GM18909 (cell line): ENCODE measurements around the gene ZNF264.
"Not testable (repeated sequence)": the region's sequence is repeated elsewhere in the genome, so short reads cannot be mapped to it uniquely, and the experiment has no call there.

Source experiments
- ATAC-seq: cut with Tn5 transposase; IDR thresholded peaks from one replicate; pipeline ENCODE4 v1.9.1; 2021; ENCODE audit warnings: mild to moderate bottlenecking; ENCODE audit not compliant: unreplicated experiment, poor library complexity

Gene ZNF264

GRCh38 chr19:57244513-57244912 lies 53.2 kb downstream of the ZNF264 start:
- no peak for ATAC-seq

DNA sequence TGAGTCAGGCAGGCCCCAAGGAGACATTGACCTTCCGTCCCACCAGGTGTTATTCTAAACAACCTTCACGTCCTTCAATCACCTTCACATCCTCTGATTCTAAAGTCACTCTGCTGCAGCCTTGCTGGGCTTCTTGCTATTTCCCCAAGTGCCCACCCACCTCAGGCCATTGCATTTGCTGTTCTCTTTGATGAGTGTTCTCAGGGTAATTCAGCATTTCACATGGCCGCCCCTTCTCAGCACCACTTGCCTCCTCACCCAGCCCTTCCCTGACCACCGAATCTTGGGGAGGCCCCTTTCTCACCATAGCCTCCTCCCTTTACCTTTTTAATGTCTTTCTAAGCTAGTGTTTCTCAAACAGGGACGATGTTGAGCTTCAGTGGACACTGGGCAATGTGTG lies 53.8 kb downstream of the ZNF264 start:
- no peak for ATAC-seq

DNA sequence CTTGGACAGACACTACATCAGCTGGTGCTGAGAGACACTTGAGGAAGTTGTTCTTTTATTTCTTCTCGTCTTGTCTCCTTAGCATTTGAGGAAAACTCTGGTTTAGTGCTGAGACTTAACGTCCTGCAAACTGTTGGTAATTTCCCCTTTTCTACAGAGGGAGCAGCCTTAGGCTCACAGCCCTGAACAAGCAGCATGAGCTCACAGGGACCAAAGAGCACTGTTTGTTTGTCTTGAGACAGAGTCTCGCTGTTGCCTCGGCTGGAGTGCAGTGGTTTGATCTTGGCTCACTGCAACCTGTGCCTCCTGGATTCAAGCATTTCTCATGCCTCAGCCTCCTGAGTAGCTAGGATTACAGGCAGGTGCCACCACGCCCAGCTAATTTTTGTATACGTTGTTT lies 54.7 kb downstream of the ZNF264 start:
- no peak for ATAC-seq

DNA sequence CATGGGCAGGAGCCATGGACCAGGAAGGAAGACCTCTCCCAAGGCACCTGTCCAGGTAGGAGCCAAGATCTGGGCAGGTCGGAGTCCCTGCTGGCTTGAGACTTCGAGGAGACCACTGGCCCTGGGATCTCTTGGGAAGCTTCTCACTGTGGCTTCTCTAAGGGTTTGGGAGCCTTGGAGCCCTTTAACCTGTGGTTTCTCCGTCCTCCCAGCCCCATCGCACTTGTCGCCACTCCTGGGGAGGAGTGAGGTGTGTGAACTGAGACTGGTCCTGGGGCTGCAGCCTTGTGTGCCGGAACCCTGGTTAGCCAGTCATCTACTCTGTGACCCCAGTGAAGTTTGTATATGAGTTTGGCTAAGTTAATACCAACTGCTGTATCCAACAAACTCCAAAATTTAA lies 57.3 kb downstream of the ZNF264 start:
- no peak for ATAC-seq

DNA sequence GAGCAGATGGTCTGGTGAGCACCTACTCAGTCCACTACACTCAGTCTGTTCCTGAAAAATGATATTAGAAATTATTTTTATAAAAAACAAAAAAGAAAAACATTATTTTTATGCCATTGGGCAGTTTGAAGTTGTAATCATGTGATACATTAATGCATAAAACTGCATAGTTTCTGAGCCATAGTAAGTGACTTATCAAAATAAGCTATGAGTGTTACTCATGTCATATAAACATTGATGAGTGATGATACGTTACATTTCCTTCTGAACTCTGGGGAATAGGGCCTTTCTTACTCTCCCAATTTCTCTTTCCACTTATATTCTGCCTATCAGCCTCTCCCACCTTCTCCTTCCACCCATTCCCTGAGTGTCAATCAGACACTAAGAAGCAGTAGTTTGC lies 58.0 kb downstream of the ZNF264 start:
- no peak for ATAC-seq

GRCh38 chr19:57253767-57254166 lies 62.5 kb downstream of the ZNF264 start:
- ATAC-seq = not testable (repeated sequence)

DNA sequence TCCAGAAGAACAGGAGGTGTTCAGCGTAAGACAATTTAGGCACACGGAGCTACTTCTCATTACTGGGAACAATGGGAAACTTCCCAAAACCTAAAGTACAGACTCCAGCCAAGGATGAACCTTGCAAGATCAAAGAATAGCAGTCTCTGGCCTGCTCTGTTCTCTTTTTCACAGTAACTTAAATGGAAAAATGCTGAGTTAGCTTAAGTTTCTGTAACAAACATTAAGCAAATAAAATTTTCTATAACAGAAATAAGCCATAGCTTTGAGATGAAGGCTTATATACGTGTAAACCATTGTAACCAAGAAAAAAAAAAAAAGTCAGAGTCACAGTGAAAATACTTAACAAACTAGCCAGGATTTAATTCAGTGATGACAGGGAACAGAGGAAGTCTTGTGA lies 70.7 kb downstream of the ZNF264 start:
- no peak for ATAC-seq

DNA sequence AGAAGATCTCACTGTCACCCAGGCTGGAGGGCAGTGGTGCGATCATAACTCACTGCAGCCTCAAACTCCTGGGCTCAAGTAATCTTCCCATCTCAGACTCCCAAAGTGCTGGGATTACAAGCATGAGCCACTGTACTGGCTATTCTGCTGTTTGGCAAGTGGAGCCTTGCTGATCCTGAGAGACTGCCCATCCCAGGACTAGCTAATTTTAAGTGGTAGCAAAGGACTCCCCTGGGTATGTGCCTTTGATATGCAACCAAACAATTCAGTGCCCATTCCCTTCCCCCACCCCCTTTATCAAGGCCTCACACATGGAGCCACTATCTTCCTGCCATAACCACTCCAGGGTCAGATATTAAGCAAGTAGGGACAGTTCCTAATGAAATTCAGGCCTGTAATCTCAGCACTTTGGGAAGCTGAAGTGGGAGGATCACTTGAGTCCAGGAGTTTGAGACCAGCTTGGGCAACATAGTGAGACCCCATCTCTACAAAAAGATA lies 72.0 kb downstream of the ZNF264 start:
- no peak for ATAC-seq

- ATAC-seq = no peak
These were observed 76.0 kb downstream of the ZNF264 start for GRCh38 chr19:57267291-57267690.

DNA sequence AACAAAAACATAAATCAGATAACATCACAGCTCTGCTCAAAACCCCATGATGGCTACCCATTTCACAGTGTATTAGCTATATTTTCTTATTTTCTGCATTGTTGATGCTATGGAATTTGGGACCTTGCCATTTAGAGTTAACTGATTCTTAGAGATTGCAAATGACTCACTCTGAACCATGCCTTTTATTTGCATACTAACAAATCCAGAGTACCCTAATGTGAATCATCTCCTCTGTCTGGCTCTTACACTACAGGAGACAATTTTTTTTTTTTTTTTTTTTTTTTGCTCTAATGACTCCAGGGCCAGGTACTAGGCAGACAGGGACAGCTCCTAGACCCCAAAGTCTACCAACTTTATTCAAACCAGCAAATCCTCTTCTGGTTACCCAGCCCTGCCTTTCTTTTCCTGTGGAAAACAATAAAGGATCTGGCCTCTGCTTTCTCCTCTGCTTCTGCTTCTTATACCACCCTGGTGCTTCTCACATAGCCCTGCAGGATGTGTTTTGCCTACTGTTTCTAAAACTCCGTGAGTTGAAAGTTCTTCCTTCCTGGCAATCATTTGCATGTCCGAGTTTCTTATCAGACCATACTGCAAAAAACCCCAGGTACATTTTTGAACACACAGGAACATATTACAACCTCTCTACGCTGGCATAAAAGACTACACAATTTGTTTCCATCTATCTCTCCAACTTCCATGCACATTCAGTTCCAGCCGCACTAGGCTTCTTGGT lies 78.4 kb downstream of the ZNF264 start:
- ATAC-seq = no peak

DNA sequence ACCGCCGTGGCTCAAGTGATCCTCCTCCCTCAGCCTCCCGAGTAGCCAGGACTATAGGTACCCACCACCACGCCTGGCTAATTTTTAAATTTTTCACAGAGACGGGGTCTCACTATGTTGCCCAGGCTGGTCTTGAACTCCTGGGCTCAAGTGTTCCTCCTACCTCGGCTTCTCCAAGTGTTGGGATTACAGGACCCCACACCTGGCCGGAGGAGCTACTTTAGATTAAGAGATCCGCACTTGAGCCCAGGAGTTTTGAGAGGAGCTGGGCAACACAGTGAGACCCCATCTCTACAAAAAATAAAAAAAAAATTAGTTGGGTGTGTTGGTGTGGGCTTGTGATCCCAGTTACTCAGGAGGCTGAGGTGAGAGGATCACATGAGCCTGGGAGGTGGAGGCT lies 80.0 kb downstream of the ZNF264 start:
- ATAC-seq = no peak
